ENCODE data around the gene MET.

GRCh38 chr7:116702046-116702785 is 30.2 kb downstream of the MET start:
- TF ChIP-seq CTCF (IDR thresholded peaks at IDR 0.05; ENCODE audit: insufficient read depth, low read length, poor library complexity, severe bottlenecking) (no peak), EZH2phosphoT487 (conservative IDR thresholded peaks at IDR 0.05; ENCODE audit: low read length) (no peak)

All from SU-DHL-6 (cell line).